EH (cell line): Measurements from ENCODE around the gene CRTAP.
"Not testable (repeated sequence)": the region's sequence is repeated elsewhere in the genome, so short reads cannot be mapped to it uniquely, and the experiment has no call there.

Experiments used
- DNase-seq: peaks from one replicate; pipeline ENCODE4 v3.0.0-alpha.2; 2015; ENCODE audit warnings: low read depth

Gene CRTAP

DNA sequence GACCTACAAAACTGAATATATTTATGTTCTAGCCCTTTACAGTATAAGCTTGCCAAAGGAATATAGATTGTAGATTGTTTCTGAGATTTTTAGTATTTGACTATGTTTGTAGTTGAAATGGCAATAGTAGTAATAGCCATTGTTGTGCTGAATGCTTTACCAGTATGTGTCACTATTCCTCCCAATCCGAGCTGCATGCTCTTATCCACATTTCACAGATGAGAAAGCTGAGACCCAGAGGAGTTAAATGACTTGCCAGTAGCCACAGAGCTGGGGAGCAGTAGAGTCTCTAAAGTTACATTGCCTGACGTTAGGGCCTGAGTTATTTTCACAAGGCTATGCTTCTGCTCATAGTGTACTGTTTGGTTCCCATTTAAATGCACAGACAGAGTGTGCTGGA, 13.6 kb upstream of the CRTAP start:
- DNase-seq = no peak

DNA sequence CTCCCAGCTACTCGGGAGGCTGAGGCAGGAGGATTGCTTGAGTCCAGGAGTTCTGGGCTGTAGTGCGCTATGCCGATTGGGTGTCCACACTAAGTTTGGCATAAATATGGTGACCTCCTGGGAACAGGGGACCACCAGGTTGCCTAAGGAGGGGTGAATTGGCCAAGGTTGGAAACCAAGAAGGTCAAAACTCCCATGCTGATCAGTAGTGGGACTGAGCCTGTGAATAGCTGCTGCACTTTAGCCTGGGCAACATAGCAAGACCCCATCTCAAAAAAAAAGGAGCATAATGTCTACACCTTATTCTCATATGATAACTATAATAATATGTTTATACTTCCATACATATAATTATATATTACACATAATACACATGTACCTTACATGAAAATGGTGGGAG, 10.8 kb upstream of the CRTAP start:
- no peak for DNase-seq

DNA sequence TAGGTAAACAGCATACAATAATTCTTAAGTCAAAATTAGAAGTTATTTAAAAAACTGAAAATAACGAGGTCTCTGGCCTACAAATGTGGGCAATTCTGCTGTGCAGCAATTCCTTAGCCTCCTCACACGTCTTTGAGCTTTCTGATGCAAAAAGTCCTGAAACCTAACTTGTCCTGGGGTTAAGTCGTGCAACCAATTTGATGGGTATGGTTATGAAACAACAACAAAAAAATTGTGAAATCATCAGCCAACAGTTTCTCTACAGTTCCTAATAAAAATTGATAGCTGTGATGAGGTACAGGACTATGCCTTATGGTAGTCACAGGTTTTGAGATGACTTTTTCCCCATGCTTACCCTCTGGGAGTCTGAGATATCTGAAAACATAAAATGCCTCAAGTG, 10.3 kb upstream of the CRTAP start:
- no peak for DNase-seq

DNA sequence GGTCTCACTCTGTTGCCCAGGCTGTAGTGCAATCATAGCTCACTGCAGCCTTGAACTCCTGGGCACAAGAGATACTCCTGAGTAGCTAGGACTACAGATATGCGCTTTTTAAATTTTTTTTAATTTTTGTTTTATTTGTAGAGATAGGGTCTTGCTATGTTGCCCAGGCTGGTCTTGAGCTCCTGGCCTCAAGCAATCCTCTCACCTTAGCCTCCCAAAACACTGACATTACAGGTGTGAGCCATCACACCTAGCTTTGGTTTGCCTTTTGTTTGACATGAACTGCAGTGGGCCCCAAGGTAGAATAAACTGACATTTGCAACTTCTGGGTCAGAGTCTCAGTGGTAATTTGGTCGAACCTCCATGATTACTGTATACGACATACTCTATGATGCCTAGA, 9.0 kb upstream of the CRTAP start:
- DNase-seq = no peak

DNA sequence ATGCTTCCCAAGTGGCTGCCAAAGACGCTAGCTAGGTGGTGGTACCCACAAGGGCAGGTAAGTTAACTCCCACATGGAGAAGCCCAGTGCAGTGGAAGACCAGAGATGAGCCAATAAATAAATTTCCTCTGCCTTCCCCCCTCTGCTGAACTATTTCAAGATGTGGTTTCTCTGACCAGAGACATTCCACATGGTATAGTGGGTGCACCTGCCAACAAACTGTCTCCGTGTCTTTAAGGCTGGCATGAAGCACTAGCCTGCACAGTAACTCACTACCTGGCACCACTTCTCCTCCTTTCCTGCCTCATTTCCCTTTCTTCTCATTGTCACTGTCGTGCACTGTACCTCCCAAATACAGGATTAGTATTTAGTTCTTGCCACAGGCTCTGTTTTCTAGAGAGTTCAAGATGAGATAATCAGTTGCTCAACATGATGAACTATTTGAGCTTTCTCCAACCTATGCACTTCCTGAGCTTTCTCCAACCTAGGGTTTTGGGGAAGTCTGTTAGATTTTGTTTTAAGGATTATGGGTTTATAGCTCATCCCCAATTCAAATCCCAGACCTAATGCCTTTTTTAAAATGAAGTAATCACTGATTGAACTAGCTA, 8.4 kb upstream of the CRTAP start:
- DNase-seq = no peak

DNA sequence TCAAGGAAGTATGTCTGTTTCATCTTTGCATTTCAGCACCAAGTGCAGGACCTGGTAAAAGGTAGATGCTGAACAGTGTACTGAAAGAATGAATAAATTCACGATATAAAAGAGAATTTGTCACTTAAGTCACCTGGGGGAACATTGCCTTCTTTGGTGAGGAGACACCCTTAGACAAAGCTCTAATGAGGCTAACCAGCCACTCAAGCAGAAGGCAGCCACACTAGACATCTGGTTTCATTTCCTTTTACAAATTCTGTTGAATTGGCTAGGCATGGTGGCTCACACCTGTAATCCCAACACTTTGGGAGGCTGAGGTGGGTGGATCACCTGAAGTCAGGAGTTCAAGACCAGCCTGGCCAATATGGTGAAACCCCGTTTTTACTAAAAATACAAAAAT, 7.0 kb upstream of the CRTAP start:
- not testable (repeated sequence) for DNase-seq

DNA sequence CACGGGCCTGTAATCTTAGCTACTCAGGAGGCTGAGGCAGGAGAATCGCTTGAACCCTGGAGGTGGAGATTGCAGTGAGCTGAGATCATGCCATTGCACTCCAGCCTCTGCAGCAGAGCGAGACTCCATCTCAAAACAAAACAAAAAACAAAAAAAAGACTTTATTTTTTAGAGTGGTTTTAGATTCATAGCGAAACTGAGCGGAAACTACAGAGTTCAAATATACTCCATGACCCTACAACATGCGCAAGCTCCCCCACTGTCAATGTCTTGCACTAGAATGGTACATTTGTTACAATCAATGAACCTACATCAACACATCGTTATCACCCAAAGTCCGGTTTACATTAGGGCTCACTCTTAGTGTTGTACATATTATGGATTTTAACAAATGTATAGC, 2.2 kb upstream of the CRTAP start:
- no peak for DNase-seq

DNA sequence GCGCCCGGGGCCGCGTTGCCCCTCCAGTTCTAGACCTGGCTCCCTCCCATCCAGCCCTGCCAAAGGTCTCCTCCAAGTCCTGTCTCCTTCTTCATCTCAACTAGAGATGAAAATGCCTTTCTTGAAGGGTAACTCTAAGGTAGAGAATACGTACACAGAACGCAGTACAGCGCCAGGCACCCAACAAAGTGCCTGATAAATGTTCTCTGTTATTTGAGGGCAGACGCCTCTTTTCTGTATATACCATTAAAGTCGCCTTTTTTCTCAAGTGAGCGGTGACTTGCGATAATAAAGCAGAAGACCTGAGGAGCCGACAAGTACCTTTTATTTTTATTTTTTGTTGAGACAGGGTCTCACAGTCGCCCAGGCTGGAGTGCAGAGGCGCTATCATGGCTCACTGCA, 809 bp downstream of the CRTAP start:
- no peak for DNase-seq

DNA sequence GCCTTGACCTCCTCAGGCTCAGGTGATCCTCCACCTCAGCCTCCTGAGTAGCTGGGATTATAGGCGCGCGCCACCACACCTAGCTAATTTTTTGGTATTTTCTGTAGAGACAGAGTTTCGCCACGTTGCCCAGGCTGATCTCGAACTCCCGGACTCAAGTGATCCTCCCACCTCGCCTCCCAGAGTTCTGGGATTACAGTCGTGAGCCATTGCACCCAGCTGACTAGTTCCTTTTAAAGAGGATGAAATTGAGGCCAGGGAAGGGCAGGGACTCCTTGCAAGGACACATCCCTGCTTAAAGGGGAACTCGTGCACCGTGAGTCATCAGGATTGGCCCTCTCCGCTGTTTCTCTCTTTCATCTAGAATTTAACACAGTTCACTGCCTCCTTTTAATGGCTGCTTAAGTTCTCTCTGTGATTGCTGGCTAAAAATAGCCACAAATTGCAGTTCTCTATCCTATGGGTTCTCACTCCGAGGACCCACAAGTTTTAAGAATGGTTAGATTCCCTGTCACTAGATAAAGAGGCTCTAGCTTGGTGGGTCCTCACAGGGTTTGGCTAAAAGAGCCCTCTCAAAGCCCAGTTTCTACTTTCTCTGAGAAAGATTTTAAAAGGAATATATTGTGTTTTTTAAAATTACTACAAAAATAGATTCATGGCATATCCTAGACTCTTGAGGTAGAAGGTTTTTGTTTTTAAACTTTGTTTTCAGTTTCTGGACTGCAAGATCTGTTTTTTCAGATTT, 1.4 kb downstream of the CRTAP start:
- peak; percentile 93 for DNase-seq

DNA sequence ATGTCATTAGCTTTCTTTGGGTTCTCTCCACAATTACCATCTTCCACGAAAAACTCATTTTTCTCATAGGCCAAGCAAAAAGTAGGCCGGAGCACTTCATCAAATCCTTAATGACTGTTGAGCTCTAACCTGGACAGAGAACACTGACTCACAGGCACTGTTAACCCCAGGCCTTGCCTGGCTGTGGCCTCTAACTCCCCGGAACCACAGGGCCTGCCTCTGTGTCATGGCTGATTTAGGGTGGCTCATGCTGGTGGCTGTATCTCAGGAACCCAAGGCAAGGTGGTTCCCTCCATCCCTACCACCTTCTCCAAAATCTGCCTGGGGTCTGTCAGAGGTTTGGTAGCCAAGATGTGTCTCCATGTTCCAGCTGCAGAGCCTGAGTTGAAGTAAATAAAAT, 3.6 kb downstream of the CRTAP start:
- DNase-seq = no peak

DNA sequence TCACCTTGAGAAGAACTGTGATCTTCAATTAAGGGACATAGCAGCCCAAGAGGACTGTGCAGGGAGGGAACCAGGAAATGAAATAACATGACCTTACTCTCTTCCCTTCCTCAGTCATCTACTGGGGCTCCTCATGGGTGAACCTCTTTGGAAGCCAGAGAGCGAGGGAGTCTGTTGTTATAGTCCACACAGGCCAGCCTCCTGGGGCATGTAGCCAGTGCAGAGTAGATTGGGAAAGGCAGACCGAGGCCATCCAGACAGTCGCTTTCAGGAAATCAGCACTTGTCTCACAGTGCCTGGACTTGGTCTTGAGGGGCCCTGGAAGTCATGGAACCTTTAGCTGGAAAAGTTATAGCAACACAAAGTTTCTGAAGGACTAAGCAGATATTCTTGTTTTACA, 6.1 kb downstream of the CRTAP start:
- DNase-seq = no peak

DNA sequence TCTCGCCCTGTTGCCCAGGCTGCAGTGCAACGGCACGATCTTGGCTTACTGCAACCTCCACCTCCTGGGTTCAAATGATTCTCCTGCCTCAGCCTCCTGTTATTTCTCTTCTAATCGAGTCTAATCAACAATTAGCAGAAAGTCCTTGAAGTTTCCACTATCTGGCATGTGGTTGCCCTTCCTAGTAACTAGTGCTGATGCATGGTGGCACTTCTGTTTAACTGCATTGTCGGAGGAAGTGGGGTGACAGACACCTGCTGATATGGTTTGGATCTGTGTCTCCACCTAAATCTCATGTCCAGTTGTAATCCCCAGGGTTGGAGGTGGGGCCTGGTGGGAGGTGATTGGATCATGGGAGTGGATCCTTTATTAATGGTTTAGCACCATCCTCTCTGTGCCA, 9.2 kb downstream of the CRTAP start:
- no peak for DNase-seq

DNA sequence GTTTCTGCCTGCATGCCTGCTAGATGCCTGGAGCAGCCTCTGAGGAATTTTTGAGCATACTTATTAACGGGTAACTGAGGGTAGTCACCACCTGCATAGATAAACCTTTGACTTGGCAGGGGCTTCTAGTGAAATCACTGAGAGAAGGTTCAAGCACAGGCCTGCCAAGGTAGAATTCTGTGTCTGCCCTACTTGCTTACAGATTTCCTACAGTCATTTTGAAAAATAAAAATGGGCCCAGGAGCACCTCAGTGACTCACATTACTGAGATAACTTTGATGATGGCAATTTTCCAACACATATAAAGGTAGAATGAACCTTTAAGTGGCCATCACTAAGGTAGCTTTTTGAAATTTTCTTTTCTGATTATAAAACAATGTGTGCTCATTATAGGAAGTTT, 10.8 kb downstream of the CRTAP start:
- DNase-seq = no peak

DNA sequence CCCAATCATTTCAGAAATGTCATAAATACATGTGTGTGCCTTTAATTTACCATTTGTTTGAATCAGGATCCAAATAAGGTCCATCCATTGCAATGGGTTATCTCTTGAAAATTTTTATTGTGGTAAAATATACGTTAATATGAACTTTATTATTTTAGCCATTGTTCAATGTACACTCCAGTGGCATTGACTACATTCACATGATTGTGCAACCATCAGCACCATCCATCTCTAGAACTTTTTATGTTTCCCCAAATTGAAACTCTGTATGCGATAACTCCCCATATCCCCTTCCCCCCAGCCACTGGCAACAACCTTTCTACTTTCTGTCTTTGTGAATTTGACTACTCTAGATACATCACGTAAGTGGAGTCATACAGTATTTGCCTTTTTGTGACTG, 12.0 kb downstream of the CRTAP start:
- no peak for DNase-seq

DNA sequence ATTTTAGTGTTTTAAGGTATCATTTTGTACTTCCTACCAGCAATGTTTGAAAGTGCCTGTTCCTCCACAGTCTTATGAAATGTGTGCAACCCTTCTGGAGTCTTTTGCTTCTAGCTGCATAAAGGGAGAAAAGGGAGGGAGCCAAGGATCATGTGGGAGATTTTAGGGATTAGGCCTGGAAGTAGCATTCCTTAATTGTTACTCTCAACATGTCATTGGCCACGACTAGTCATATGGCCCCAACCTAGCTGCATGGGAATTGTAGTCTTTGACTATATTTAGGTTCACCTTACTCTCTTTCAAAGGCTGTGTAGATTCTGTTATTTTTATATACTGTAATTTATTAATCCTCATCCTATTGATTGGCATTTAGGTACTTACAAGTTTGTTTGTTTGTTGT, 14.9 kb downstream of the CRTAP start:
- DNase-seq = peak; percentile 47

DNA sequence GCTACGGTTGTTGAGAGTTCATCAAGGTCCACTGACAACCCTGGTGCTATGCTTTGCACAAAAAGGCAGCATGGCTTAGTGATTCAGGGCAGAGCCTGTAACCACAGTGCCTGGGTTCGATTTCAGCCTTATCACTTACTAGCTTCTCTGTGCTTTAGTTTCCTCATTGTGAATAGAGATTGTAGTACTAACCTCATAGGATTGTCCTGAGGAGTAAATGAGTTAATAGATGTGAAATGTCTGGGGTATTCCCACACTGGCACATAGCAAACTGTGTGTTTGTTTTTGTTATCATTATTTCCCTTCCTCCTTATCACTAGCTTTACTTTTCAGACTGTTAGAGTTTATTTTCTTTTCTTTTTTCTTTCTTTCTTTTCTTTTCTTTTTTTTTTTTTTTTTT, 16.3 kb downstream of the CRTAP start:
- DNase-seq = no peak

DNA sequence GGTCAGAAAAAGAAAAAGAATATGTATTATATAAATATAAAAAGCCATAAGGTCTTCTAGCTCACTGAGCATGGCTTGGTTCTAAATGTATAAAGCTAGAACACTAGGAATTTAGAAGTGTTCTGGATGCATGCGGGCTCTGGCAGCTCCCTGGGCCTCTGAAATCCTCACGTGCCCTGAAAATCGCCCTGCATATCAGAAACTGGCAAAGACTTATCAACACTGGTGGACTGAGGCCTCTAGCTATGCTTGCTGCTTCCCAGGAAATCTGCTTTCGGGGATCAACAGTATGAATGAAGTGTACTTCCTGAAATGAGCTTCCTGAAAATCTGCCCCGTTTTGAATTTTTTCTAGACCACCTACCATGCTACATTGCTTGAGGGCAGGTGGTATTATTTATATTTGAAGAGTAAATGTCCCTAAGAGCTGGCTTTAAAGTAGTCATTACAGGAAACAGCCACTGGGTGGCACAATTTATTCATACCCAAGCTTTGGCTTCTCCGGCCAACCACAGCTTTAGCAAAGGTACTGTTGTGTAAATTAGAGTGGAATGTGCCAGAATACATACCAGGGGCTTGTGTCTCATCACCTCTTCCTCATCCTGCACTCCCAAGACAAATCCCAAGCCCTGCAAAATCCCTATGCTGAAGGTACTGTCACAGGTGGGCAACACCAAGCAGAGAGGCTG, 17.7 kb downstream of the CRTAP start:
- DNase-seq = peak; percentile 76

DNA sequence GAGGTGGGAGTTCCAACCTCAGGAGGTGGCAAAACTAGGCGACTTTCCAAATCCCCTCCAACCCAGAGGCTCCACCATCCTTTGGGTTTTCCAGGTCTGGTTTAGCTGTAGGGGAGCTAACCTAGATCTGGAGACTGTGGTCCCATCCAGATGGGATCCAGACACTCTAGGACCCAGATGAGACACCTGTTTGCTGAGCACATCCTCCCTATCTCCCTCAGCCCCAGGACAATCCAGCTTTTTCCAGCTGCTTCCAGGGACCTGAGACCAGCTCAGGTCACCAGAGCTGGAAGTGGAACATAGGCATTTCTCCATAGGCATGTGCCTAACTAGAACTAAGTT, 18.2 kb downstream of the CRTAP start:
- no peak for DNase-seq

DNA sequence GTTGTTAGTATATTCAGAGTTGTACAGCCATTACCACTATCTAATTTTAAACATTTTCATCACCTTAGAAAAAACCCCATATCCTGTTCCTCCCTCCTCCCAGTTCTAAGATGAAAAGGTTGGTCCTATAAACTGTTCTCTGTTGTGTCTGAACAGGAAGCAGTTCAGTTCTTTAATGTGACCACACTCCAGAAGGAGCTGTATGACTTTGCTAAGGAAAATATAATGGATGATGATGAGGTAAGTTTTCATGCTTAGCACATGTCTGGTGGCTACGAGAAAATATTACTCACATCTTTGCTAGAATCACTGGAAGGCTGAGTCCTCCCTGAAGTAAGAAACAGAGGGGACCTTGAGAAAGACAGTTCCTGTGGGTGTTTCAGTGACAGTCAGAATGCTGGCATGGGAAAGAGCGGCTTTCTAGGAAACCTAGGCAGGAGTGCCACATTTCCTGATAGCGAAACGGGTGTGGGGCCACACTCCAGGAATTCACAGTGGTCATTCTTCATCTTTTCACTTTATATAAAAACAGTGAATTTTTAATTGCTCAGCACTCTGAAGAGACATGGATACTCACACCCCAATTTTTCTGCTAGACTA, 20.3 kb downstream of the CRTAP start:
- peak; percentile 46 for DNase-seq

DNA sequence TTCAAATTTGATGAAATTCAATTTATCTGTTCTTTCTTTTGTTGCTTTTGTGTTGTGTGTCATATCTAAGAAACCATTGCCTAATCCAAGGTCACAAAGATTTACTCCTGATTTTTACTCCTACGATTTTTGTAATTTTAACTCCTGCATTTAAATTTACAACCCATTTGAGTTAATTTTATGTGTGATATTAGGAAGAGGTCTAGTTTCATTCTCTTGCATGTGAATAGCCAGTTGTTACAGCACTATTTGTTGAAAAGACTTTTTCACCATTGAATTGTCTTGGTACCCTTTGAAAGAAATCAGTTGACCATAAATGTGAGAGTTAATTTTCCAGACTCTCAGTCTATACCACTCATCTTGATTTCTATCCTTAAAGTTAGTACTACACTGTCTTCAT, 23.9 kb downstream of the CRTAP start:
- DNase-seq = no peak

DNA sequence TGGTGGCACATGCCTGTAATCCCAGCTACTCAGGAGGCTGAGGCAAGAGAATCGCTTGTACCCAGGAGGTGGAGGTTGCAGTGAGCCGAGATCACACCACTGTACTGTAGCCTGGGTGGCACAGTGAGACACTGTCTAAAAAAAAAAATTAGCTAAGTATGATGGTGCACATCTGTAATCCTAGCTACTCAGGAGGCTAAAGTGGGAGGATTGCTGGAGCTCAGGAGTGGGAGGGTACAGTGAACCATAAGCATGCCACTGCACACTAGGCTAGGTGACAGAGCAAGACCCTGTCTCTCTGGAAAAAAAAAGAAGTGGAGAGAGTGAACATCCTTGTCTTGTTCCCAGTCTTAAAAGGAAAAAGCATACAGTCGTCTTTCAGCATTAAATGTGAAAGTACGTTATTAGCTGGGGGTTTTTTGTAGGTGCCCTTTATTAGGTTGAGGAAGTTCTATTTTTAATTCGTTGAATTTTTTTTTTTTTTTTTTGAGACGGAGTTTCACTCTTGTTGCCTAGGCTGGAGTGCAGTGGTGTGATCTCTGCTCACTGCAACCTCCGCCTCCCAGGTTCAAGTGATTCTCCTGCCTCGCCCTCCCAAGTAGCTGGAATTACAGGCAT, 25.3 kb downstream of the CRTAP start:
- not testable (repeated sequence) for DNase-seq

DNA sequence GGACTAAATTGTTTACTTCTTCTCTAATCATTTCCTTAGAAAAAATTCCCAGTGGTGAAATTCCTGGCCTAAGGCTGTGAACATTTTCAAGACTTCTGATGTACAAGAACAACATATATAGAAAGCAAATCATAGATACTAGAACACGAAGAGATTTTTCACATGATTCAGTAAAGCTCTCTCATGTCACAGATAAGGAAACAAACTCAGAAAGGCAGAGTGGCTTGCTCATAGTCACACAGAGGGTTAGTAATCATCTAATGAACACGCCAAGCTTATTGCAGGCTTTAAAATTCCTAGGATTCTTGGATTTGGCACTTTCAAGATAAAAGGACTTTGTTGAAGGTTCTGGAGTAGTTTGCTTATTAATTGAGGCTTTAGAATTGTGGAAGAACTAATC, 26.2 kb downstream of the CRTAP start:
- peak; percentile 61 for DNase-seq

DNA sequence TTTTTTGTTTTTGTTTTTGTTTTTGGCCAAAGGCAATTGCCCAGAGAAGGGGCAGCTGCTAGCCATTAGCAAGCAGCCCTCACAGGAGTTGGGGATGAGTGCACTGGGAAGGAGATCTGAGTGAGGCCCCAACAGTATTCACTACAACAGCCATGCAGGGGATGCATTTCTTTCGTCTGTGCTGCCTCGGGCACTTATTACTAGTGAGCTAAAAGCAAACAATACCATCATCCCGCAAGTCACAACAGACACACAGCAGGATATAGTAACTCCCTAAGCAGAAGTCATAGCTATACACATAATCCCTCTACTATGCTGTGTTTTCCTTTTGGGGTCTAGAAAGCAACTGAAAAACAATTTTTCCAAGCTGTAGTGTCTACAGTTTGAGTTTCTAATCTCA, 27.2 kb downstream of the CRTAP start:
- DNase-seq = no peak
